NCI-H2107 treated with DMSO at 0.1 percent for 48 hours (cell line): ENCODE results near the gene XBP1.
A peak's percentile ranks its signal among the peaks of the same experiment; 100 is the strongest.
"Not testable (repeated sequence)": the region's sequence is repeated elsewhere in the genome, so short reads cannot be mapped to it uniquely, and the experiment has no call there.

Experiments
- DNase-seq: peaks from one replicate; lab custom pipeline; 2025; ENCODE audit not compliant: unreplicated experiment; lab: John Stamatoyannopoulos, UW

Gene XBP1

DNA sequence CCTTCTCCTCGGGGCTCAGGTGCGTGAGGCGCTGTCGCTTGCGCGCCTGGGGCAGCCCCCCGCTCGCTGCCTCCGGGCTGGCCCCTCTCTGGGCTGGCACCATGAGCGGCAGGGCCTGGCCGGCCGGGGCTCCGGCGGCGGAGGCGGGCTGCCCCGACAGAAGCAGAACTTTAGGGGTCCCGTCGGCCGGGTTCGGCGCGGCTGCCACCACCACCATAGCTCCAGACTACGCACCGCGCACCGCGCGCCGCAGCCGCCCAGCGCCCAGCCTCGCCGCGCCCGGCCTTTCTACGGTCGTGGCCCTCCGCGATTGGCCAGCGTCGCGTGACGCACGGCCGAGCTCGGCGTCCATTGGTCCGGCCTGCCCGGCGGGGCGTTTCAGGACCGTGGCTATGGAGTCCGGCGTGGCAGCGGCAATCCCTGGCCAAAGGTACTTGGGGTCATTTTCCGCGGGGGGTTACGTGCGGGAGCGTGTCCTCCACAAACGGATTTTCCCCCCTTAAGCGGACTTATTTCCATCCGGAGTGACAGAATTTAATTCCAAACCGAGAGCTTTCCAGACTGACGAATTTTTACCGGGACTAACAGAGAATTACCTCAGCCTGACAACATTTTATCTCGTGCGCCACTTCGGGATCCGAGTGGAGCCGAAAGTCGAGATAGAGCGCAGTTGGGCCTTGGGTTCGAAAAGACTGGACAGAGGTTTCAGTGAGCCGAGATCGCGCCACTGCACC lies at the start of gene XBP1:
Gene XBP1 (minus strand): TSS at position 262 of the 734 bp plus-strand sequence.
- peak; percentile 35 for DNase-seq

GRCh38 chr22:28846994-28847393 lies 46.6 kb upstream of the XBP1 start:
- no peak for DNase-seq

DNA sequence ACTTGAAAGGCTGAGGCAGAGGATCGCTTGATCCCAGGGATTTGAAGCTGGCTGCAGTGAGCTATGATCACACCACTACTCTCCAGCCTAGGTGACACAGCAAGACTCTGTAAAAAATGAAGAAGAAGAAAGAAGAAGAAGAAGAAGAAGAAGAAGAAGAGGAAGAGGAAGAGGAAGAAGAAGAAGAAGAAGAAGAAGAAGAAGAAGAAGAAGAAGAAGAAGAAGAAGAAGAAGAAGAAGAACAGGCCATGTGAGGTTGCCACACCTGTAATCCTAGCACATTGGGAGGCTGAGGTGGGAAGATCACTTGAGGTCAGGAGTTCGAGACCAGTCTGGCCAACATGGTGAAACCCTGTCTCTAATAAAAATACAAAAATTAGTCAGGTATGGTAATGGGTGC lies 43.9 kb upstream of the XBP1 start:
- DNase-seq: not testable (repeated sequence)

DNA sequence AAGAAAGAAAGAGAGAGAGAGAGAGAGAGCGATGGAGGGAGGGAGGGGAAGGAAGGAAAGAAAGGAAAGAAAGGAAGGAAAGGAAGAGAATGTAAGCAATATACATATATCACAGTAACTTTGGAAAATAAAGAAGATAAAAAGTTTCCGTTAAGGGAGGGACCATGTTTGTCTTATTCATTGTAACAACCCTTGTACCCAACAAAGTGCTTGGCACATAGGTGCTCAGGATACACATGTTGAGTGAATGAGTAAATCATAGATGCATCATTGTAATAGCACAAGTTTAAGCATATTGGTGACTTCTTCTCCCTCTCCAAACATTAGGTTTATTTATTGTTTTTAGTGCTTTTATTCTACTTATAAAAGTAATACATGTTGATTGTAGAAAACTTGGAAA lies 43.3 kb upstream of the XBP1 start:
- DNase-seq: no peak

DNA sequence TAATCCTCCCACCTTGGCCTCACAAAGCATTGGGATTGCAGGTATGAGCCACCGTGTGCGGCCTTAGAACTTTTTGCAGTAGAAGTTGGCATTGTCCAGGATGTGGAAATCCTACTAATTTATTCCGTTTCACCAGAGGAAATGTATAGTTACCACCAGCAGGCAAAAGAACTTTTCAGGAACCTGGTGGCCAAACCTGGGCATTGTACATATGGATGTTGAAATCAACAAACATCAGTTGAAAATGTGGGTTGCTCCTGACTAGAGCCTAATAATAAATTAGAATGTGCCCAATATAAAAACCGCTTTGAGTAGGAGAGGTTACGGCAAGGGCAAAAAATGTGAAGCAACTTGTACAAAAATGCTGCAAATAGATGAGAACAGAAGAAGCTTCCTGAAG lies 40.7 kb upstream of the XBP1 start:
- no peak for DNase-seq

DNA sequence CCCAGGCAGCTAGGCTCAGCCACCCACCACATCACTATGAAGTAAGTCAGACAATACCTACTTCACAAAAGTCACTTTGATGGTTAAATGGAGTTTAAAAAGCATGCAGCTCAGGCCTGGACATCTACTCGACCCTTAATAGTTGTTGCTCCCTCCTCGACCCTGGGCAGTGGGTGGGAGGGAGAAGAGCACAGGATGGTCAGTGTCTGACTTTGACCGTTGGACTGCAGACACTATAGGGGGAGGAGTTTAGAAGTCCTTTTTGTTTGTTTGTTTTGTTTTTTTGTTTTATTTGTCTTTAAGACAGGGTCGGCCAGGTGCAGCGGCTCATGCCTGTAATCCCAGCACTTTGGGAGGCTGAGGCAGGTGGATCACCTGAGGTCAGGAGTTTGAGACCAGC lies 38.6 kb upstream of the XBP1 start:
- no peak for DNase-seq

DNA sequence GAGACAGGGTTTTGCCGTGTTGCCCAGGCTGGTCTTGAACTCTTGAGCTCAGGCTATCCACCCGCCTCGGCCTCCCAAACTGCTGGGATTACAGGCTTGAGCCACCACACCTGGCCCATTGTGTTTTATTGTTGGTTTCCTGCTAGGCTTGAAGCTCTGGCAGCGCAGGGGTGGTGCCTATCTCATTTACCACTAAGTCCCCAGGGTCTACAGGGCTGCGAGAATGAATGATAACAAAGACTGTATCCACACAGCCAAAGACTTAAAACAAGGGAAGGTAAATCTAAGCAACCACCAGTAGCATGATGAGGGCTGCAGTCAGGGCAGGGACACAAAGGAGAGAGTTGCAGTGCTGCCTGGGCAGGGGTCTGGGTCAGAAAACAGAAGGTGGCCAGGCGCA lies 37.3 kb upstream of the XBP1 start:
- DNase-seq: no peak

DNA sequence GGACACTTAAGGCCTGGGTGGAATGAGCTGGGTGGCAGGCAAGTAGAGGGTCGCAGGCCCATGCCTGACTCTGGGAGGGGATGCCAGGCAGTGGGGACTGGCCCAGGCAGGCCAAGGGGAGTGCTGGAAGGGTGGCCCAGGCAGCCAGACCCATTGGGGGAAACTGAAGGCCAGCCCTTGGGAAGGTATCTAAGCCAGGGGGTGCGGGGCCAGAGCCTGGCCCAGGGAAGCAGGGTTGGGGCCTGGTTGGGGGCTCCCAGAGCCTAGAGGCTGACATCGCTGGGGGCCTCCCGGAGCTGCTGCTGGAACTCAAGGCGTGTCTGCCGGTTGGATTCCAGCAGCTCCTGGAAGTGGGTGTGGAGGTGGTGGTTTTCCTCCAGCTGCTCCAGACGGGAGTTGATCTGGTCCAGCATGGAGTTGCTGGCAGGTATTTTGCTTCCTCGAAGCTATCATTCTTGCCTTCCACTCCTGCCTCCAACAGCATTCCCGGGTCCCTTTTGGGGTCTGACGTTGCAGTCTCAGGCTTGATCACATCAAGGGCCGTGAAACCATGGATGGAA lies 35.3 kb upstream of the XBP1 start:
- no peak for DNase-seq

DNA sequence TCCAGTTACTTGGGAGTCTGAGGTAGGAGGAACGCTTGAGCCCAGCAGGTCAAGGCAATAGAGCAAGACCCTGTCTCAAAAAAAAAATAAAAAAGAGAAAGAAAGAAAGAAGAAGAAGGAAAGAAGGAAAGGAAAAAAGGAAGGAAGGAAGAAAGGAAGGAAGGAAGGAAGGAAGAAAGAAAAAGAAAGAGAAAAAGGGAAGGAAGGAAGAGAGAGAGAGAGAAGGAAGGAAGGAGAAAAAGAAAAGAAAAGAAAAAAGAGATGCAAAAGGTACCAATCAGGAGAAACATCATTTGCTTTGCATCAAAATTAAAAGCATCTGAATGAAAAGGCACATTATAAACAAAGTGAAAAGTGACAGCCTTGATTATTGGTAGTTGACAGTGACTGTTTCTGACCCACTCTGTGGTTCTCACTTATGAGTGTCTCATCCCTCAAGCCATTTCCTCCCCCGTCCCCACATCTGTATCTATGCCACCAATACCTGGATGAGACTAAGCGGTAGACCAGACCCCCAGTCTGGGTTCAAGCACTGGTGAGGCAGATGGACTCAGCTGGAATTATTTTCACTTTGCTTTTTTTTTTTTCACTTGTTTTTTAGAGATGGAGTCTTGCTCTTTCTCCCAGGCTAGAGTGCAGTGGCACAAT lies 33.0 kb upstream of the XBP1 start:
- no peak for DNase-seq

GRCh38 chr22:28832731-28833130 lies 32.4 kb upstream of the XBP1 start:
- no peak for DNase-seq

DNA sequence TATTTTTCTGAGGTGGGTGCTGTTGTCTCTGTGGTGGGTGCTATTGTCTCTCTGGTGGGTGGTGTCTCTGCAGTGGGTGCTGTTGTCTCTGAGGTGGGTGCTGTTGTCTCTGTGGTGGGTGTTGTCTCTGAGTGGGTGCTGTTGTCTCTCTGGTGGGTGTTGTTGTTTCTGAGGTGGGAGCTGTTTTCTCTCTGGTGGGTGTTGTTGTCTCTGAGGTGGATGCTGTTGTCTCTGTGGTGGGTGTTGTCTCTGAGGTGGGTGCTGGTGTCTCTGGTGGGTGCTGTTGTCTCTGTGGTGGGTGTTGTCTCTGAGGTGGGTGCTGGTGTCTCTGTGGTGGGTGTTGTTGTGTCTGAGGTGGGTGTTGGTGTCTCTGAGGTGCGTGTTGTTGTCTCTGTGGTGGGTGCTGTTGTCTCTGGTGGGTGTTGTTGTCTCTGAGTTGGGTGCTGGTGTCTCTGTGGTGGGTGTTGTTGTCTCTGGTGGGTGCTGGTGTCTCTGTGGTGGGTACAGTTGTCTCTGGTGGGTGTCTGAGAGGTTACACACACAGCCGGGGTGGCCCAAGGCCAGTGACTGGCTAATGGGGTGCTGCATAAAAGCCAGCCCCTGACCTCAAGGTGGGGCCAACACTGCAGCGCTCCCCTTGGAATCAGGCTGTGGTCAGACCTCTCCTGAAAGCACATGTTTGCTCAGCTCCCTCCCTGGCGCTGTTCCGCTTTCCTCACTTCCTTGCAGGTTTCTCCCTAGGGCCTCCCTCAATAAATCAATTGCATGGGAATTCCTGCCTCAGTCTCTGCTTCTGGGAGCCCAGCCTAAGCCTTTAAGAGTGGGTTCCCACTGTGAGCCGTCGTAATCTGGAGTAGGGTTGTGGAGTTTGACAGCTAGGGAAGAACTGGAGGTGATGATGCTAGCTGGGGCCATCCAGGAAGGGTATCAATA lies 31.0 kb upstream of the XBP1 start:
- DNase-seq: no peak

DNA sequence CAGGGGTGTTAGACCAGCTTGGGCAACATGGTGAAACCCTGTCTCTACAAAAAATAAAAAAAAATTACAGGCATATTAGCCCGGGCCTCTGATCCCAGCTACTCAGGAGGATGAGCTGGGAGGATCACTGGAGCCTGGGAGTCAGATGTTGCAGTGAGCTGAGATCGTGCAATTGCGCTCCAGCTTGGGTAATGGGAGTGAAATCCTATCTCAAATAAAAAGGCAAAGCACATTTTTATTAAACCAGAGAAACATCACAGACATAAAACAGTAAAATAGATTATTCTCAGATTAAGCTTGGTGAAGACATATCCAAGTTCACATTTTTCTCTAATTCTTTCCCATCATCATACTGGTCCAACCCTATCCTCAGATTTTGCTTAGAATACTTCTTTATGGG lies 30.1 kb upstream of the XBP1 start:
- DNase-seq: no peak

GRCh38 chr22:28829358-28830181 lies 29.2 kb upstream of the XBP1 start:
- DNase-seq: no peak

- no peak for DNase-seq
These were observed 26.6 kb upstream of the XBP1 start for GRCh38 chr22:28826921-28827320.

DNA sequence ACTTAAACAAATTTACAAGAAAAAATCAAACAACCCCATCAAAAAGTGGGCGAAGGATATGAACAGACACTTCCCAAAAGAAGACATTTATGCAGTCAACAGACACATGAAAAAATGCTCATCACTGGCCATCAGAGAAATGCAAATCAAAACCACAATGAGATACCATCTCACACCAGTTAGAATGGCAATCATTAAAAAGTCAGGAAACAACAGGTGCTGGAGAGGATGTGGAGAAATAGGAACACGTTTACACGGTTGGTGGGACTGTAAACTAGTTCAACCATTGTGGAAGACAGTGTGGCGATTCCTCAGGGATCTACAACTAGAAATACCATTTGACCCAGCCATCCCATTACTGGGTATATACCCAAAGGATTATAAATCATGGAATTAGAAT lies 26.1 kb upstream of the XBP1 start:
- not testable (repeated sequence) for DNase-seq

DNA sequence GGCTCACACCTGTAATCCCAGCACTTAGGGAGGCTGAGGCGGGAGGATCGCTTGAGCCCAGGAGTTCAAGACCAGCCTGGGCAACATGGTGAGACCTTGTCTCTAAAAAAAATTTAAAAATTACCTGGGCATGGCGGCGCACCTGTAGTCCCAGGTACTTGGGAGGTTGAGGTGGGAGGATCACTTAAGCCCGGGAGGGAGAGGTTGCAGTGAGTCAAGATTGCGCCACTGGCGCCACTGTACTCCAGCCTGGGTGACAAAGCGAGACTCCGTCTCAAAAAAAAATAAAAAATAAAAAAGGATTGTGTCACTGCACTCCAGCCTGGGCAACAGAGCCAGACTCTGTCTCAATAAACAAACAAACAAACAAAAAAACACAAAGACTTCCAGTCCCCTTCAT lies 24.1 kb upstream of the XBP1 start:
- DNase-seq: not testable (repeated sequence)

GRCh38 chr22:28822930-28823551 lies 22.7 kb upstream of the XBP1 start:
- peak; percentile 85 for DNase-seq

DNA sequence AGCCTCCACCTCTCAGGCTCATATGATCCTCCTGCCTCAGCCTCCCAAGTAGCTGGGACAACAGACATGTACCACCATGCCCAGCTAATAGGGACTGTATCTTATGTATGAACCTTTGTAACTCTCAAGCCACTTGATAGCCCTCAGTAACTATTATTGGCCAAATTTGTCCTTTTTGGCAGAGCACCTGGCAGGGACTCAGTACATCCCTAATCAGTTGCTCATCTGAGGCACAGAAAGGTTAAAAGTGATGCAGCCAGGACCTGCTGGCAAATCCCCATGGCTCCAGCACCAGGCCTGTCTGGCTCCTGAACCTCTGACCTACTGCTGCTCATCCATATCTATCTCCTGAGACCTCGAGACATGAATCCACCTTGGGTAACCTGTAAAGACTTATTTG lies 21.1 kb upstream of the XBP1 start:
- no peak for DNase-seq

- no peak for DNase-seq
These were observed 20.5 kb upstream of the XBP1 start for GRCh38 chr22:28820885-28821284.
